Dermis microvascular lymphatic vessel endothelial cell (primary cell): Measurements from ENCODE around the gene LRRC7. TPM values are rescaled to one million over a fixed set of nuclear protein-coding genes. Genes with fewer than 3 reads are reported as not detected.

ENCODE experiments used
- DNase-seq, 2 donors: peaks; one replicate each; pipeline versions ENCODE4 v3.0.0 to v3.0.0-alpha.2; 2010; ENCODE audit warnings: low read depth in 2 of 2
- total RNA-seq: library from RNA; depleted of rRNA; stranded (reverse); fragments of >200 nt; gene quantifications from 2 replicates; pipeline ENCODE4 v1.2.1, GENCODE V29; 2014

The LRRC7 gene
- total RNA-seq, 1 donor from 2014 or later: 0.13 TPM

DNA sequence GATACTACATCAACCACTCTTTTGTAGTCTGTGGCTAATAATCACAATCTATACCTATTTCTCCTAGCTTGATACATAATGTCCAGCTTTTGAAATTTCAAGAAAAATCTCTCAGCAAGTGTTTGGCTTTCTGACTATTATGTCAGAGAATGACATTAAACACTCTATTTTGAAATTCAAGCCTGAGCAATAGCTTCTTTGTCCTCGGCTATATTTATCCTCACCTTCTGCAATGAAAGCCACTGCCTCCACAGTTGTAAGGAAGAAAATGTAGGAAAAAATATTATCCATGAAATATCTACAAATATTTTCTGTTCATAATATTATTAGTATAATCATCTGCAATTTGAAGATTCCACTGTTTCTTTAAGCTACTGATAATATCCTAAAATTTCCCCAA, 22.1 kb downstream of the LRRC7 start:
- no peak for DNase-seq

DNA sequence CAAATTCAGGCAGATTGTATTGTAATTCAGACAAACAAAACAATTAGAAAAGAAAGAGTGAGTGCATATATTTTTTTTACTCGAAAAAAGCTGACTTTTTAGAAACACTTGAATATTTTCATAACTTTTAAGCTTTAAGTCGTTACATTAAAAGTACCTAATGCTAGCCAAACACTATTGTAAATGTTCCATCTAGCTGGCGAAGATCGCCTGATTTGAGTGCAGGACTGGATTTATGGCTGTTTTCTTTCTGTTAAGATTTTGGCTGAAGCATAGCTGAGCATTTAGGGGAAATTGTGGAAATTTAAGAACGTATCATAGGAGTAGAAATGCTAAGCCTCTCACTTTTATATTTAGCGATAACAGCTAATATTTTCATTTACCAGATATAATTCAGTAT, 24.6 kb downstream of the LRRC7 start:
- DNase-seq: no peak

DNA sequence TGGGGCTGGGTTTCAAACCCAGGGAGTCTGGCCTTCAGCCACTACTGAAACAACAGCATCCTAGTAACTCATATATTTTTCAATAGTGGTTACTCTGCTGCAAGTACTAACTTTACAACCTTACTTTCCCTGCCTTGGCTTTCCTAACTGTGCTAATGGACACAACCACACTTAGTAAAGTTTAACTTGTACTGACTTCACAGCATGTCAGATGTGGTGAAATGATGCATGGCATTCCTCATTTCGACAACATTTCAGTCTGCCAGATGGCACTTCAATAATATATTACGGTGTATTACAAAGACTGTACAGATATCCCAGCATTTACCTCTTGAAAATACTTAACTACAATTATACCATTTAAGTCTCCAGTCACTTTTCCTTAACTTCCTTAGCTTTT, 27.8 kb downstream of the LRRC7 start:
- DNase-seq: no peak

GRCh38 chr1:69611316-69611715, 43.6 kb downstream of the LRRC7 start:
- DNase-seq: no peak

- no peak for DNase-seq
These were observed 45.7 kb downstream of the LRRC7 start for GRCh38 chr1:69613414-69613813.

GRCh38 chr1:69638673-69639072, 71.0 kb downstream of the LRRC7 start:
- DNase-seq: no peak

- DNase-seq: no peak
These were observed 71.4 kb downstream of the LRRC7 start for GRCh38 chr1:69639159-69639558.

DNA sequence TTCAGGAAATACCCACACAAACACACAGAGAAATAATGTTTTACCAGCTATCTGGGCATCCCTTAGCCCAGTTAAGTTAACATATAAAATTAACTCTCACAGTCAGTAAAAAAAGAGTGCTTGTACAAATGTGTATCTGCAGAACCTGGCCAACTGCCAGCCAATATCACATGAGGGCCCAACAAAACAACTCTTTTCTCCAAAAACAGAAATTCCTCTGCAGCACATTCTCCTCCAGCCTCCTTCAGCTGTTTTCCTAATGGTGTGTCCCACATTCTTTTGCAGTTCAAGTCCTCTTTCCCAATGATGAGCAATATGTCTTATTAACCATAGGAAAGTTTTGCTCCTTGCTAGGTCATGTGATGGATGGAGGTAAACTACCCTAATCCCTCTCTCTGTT, 75.5 kb downstream of the LRRC7 start:
- DNase-seq: no peak

- no peak for DNase-seq
These were observed 77.8 kb downstream of the LRRC7 start for GRCh38 chr1:69645477-69645876.

GRCh38 chr1:69648486-69648885, 80.8 kb downstream of the LRRC7 start:
- DNase-seq: no peak

DNA sequence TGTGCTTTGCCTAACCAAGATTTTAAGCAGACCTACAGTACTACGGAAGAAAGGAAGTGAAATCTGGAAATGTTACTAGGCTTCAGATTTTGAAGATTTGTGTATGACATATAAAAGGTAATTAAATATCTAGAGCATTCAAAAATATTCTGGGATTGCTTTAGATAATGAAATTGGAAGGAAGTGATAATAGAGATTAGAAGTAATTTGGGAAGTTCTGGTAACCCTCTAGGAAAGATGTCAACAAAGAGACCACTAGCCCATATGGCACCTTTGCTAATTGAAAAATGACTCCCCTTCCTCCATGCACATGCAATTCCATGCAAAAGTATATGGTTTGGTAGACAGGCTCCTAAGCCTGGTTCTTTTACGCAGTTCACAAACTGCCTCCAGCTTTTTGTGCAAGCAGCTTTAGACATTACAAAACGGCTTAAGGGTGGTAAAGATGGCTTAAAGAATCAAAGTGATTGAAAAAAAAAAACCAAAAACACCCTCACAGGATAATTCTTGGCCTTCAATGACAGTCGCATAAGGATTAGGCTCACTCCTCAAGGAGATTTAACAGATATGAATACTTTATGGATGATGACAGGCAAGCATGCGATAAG, 81.8 kb downstream of the LRRC7 start:
- DNase-seq: no peak

GRCh38 chr1:69650779-69651178, 83.1 kb downstream of the LRRC7 start:
- DNase-seq: no peak

GRCh38 chr1:69651656-69652055, 83.9 kb downstream of the LRRC7 start:
- no peak for DNase-seq

- DNase-seq: no peak
These were observed 90.2 kb downstream of the LRRC7 start for GRCh38 chr1:69657971-69658370.

DNA sequence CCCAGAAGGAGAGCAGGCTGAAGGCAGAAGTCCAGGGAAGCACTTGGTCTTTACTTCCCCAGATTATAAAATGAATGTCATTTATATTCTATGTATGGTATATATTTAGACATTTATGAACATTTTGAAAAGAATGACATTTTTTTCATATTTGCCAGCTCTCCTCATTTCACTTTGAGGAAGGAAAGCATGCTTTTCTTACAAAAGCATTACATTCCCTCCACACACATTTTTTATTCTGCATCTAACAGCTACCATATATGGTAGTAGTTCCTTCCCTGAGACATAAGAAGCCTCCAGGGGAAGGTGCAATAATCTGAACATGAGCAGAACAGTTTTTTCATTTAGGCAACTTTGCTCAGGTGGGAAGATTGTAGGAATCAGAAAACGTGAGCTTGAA, 94.0 kb downstream of the LRRC7 start:
- no peak for DNase-seq

DNA sequence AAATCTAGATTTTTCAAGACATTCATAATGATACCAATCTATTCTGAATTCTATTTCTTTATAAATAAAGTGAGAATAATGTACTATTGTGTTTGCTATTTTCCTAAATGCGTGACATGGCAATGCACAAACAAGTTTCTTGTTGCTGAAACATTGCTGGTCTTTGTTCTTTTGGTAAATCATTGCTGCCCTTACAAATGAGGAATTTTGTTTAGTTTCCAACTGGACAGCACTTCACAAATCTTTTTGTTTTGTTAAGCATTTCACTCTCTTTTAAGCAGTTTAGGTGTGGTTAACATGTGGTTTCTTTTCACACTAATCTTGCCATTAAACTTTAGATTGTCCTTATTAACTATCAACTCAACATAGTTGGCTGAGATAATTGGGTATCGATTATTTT, 94.6 kb downstream of the LRRC7 start:
- DNase-seq: no peak

GRCh38 chr1:69671363-69672010, 103.8 kb downstream of the LRRC7 start:
- no peak for DNase-seq

DNA sequence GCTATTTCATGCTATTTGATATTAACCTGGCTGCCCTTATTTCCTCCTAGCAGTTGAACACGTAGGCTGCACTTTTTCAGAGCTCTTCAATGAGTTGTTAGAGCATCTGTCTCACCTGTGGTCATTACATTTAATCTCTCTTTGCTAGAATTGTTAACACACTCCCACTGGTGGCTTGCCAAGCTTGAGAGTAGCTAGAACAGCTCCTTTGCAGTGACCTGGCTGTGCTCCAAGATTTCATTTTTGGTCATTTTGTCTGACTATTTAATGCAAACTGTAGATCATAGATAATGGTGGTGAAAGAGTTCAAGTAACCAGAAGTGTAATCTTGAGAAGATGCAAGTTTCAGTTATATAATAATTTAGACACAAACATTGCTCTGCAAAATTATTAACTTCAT, 105.6 kb downstream of the LRRC7 start:
- no peak for DNase-seq

DNA sequence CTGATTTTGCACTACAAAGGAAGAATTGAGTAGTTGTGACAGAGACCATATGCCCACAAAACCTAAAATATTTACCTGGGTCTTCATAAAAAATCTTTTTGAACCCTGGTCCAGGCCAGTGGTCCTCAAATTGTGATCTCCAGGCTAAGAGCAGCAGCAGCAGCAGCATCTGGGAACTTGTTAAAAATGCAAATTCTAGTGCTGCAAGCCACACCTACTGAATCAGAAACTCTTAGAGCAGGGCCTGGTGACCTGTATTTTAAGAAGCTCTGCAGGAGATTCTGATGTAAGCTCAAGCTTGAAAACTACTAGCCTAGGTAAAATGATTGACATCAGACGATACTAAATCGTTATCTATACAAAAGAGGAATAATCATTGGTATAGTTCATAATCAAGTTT, 112.2 kb downstream of the LRRC7 start:
- no peak for DNase-seq

GRCh38 chr1:69686367-69686984, 118.8 kb downstream of the LRRC7 start:
- DNase-seq: no peak

DNA sequence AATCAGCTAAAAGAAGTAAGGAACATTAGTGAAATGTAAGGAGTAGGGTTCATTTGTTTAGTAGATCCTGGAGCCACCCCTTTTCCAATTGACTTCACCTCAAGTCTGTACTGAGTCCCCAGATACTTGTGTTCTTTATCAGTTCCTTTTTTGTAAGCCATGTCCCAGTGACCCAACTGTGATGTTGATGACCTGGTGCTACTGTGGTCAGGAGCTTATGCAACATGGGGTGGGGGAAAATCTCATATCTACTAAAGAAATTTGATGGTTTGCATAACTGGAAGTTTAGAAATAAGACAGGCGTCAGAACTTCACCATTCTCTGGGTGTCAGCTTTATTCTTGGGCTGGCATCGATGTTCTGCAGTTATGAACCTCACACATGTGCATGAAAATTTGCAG, 120.5 kb downstream of the LRRC7 start:
- DNase-seq: no peak

DNA sequence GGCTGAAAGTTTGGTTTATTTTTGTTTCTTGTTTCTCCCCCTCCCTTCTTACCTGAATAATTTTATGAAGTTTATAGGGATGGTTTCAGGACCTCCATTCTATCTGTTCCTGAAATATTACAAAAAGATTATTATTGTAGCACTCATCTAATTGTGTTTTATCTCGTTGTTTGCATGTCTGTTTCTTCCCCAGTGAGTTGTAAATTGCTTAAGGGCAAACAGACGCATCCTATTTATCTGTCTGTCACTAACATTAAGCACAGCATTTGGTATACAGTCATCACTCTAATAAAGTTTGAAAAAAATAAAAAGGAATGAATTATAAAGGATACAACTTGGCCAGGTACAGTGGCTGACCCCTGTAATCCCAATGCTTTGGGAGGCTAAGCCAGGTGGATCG, 123.5 kb downstream of the LRRC7 start:
- DNase-seq: no peak

DNA sequence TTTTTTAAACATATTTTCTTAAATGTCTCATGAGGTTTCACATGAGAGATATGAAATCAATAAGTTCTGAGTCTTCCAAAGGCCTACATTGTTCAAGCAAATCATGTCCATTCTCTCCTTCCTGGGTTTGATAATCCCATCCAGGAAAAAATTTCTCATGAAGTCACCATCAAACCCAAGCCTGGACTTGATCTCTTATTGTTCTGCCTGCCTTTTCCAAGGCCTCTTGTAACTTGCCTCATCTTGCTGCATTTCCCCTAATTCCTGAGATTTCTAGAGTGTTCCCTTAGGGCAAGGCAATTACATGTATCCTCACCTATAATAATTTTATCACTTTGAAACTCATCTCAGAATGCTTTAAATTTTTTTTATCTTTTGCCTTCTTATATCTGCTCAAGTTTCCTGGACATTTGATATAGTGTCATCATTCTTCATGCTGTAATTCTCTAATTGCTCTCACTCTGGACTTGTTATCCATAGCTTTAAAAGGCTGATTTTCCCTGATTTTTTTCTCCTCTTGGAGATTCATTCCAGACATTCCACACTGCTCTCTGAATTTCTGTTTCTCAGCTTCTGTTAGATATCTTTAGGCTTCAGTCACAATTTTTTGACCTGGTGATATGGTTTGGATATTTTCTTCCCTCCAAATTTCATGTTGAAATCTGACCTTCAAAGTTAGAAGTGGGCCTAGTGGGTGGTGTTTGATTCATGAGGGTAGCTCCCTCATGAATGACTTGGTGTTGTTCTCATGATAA, 126.4 kb downstream of the LRRC7 start:
- DNase-seq: no peak
